ENCODE measurements around the gene CPNE6. TPM values are rescaled to one million over a fixed set of nuclear protein-coding genes. Genes with fewer than 3 reads are reported as not detected.

The CPNE6 gene
- total and polyA plus RNA-seq, 2 of the 13 experiments (the other 11 are each of a cell fraction or from before 2014, with no cell fraction given) = not detected

DNA sequence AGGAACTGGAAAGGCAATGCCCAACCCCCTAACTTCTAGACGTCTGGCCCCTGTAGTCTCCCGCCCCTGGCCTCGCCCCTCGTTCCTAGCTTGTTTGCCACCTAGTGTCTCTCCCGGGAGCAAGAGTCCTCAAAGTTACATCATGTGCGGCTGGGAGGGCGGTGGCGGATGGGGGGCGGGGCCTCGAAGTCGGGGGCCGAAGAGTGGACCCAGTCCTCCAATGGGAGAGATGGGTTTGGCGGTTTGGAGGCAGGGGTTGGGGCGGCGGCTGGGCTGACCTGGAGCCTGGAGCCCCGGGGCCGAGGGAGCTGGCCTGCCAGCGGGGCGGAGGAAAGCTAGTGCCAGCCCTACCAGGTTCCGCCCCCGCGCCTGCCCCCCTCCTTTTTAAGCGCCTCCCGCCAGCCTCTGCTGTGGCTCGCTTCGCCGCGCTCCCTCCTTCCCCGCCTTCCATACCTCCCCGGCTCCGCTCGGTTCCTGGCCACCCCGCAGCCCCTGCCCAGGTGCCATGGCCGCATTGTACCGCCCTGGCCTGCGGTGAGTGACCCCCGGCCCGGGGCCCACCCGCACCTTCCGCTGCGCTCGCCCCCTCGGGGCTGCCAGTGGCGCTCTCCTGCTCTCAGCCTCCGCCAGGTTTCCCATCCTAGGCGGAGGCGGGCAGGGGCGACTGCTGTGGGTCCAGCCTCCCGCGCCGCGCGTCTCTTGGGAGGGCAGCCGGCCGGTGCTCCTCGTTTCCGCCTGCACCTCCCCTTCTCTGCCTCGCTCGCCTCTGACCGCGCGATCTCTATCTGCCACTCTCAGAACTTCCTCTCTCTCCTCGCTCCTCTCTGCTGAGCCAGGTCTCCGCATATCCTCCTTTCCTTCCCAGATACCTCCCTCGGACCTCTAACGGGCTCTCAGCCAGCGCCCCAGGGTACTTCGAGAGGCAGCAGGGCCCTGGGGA, 22.8 kb downstream of the CPNE6 start, which contains the start of gene PCK2 (continued):
- TF ChIP-seq, protein P1, sequence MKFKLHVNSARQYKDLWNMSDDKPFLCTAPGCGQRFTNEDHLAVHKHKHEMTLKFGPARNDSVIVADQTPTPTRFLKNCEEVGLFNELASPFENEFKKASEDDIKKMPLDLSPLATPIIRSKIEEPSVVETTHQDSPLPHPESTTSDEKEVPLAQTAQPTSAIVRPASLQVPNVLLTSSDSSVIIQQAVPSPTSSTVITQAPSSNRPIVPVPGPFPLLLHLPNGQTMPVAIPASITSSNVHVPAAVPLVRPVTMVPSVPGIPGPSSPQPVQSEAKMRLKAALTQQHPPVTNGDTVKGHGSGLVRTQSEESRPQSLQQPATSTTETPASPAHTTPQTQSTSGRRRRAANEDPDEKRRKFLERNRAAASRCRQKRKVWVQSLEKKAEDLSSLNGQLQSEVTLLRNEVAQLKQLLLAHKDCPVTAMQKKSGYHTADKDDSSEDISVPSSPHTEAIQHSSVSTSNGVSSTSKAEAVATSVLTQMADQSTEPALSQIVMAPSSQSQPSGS (CRISPR knock-in tag; IDR thresholded peaks at IDR 0.05) = peak; percentile 83
- TF ChIP-seq ZNF331 (CRISPR knock-in tag; IDR thresholded peaks at IDR 0.05) (peak; percentile 83), NR2C2 (CRISPR knock-in tag; IDR thresholded peaks at IDR 0.05; ENCODE audit: borderline replicate concordance) (peak; percentile 63; the same call in 1 of the 2 replicates), ZNF121 (CRISPR knock-in tag; IDR thresholded peaks at IDR 0.05) (no peak), GTF2F1 (IDR thresholded peaks at IDR 0.05; ENCODE audit: low read length) (0 out of 2 replicates have a peak, but pooled peaks have one; percentile 26), HMG20B (CRISPR knock-in tag; conservative IDR thresholded peaks at IDR 0.05) (peak; percentile 53; the same call in 1 of the 2 replicates), JUND (CRISPR knock-in tag; IDR thresholded peaks at IDR 0.05) (no peak), ZNF329 (CRISPR knock-in tag; IDR thresholded peaks at IDR 0.05; ENCODE audit: low read depth) (no peak), ZNF10 (CRISPR knock-in tag; IDR thresholded peaks at IDR 0.05; ENCODE audit: borderline replicate concordance, low read depth) (peak; percentile 98; the same call in 1 of the 2 replicates), TCF12 (IDR thresholded peaks at IDR 0.05) (no peak), TCF12 (CRISPR knock-in tag; IDR thresholded peaks at IDR 0.05) (peak; percentile 56; the same call in 1 of the 2 replicates), CHD4 (IDR thresholded peaks at IDR 0.05; ENCODE audit: borderline replicate concordance, low read length) (no peak), RBAK (CRISPR knock-in tag; IDR thresholded peaks at IDR 0.05) (0 out of 2 replicates have a peak, but pooled peaks have one; percentile 16), ZNF672 (CRISPR knock-in tag; IDR thresholded peaks at IDR 0.05) (no peak), ZNF605 (CRISPR knock-in tag; IDR thresholded peaks at IDR 0.05) (peak; percentile 100), KLF6 (CRISPR knock-in tag; IDR thresholded peaks at IDR 0.05) (peak; percentile 100), CREB1 (IDR thresholded peaks at IDR 0.05) (peak; percentile 57), CREB1 (CRISPR knock-in tag; IDR thresholded peaks at IDR 0.05) (no peak), U2AF2 (IDR thresholded peaks at IDR 0.05; ENCODE audit: low read depth, low read length) (peak; percentile 56; the same call in 1 of the 2 replicates), ZNF253 (CRISPR knock-in tag; IDR thresholded peaks at IDR 0.05; ENCODE audit: borderline replicate concordance) (no peak), ATRX (CRISPR knock-in tag; IDR thresholded peaks at IDR 0.05; ENCODE audit: borderline replicate concordance) (peak; percentile 19), ZC3H13 (CRISPR knock-in tag; IDR thresholded peaks at IDR 0.05) (no peak)
- TF ChIP-seq, protein P2, sequence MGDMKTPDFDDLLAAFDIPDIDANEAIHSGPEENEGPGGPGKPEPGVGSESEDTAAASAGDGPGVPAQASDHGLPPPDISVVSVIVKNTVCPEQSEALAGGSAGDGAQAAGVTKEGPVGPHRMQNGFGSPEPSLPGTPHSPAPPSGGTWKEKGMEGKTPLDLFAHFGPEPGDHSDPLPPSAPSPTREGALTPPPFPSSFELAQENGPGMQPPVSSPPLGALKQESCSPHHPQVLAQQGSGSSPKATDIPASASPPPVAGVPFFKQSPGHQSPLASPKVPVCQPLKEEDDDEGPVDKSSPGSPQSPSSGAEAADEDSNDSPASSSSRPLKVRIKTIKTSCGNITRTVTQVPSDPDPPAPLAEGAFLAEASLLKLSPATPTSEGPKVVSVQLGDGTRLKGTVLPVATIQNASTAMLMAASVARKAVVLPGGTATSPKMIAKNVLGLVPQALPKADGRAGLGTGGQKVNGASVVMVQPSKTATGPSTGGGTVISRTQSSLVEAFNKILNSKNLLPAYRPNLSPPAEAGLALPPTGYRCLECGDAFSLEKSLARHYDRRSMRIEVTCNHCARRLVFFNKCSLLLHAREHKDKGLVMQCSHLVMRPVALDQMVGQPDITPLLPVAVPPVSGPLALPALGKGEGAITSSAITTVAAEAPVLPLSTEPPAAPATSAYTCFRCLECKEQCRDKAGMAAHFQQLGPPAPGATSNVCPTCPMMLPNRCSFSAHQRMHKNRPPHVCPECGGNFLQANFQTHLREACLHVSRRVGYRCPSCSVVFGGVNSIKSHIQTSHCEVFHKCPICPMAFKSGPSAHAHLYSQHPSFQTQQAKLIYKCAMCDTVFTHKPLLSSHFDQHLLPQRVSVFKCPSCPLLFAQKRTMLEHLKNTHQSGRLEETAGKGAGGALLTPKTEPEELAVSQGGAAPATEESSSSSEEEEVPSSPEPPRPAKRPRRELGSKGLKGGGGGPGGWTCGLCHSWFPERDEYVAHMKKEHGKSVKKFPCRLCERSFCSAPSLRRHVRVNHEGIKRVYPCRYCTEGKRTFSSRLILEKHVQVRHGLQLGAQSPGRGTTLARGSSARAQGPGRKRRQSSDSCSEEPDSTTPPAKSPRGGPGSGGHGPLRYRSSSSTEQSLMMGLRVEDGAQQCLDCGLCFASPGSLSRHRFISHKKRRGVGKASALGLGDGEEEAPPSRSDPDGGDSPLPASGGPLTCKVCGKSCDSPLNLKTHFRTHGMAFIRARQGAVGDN (CRISPR knock-in tag; IDR thresholded peaks at IDR 0.05) = peak; percentile 94
- TF ChIP-seq, protein P3, sequence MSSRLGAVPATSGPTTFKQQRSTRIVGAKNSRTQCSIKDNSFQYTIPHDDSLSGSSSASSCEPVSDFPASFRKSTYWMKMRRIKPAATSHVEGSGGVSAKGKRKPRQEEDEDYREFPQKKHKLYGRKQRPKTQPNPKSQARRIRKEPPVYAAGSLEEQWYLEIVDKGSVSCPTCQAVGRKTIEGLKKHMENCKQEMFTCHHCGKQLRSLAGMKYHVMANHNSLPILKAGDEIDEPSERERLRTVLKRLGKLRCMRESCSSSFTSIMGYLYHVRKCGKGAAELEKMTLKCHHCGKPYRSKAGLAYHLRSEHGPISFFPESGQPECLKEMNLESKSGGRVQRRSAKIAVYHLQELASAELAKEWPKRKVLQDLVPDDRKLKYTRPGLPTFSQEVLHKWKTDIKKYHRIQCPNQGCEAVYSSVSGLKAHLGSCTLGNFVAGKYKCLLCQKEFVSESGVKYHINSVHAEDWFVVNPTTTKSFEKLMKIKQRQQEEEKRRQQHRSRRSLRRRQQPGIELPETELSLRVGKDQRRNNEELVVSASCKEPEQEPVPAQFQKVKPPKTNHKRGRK (CRISPR knock-in tag; IDR thresholded peaks at IDR 0.05) = peak; percentile 94

All from HepG2 (cell line).